ENCODE data around the gene ST6GALNAC5.

The ST6GALNAC5 gene

GRCh38 chr1:76929136-76929535, 61.9 kb downstream of the ST6GALNAC5 start:
- no peaks in the 10 kb centered on the region for H3F3A ChIP-seq (ENCODE audit: insufficient read depth)
- H3K9ac ChIP-seq (ENCODE audit: low read length), result no peak overlapping the region
- no peaks in the 10 kb centered on the region for H3K9me2 ChIP-seq (replicated peaks; ENCODE audit: insufficient read depth, low read length)
- no peaks in the 10 kb centered on the region for H3K27me3 ChIP-seq (ENCODE audit: low read length)
- no peaks in the 10 kb centered on the region for H3K79me2 ChIP-seq (ENCODE audit: insufficient read depth, low read length)
- no peaks in the 10 kb centered on the region for H3K9me3 ChIP-seq (ENCODE audit: insufficient read depth, low read length)
- no peaks in the 10 kb centered on the region for H4K20me1 ChIP-seq (ENCODE audit: low read depth, low read length)
- no peak overlapping the region for H3K27ac ChIP-seq (ENCODE audit: low read depth, low read length)
- no peak overlapping the region for H3K4me3 ChIP-seq (ENCODE audit: insufficient read depth, low read length, poor library complexity, severe bottlenecking)
- no peak overlapping the region for H3K4me2 ChIP-seq (ENCODE audit: low read depth, low read length, poor library complexity, severe bottlenecking)
- TF ChIP-seq EZH2phosphoT487 (conservative IDR thresholded peaks at IDR 0.05; ENCODE audit: low read length), result no peak
- TF ChIP-seq CTCF (IDR thresholded peaks at IDR 0.05; ENCODE audit: insufficient read depth, low read length, poor library complexity, severe bottlenecking), result no peak
- no peaks in the 10 kb centered on the region for H3K36me3 ChIP-seq (ENCODE audit: low read length)
- no peak overlapping the region for H2AFZ ChIP-seq (ENCODE audit: low read depth, low read length, severe bottlenecking)

GRCh38 chr1:76933847-76934815, 66.9 kb downstream of the ST6GALNAC5 start:
- Histone ChIP-seq H3K9me3 (ENCODE audit: insufficient read depth, low read length) (no peaks in the 10 kb centered on the region), H2AFZ (ENCODE audit: low read depth, low read length, severe bottlenecking) (no peak overlapping the region), H3F3A (ENCODE audit: insufficient read depth) (no peaks in the 10 kb centered on the region), H3K4me3 (ENCODE audit: insufficient read depth, low read length, poor library complexity, severe bottlenecking) (no peak overlapping the region), H3K27ac (ENCODE audit: low read depth, low read length) (no peak overlapping the region), H3K4me2 (ENCODE audit: low read depth, low read length, poor library complexity, severe bottlenecking) (no peak overlapping the region), H3K9ac (ENCODE audit: low read length) (no peak overlapping the region), H4K20me1 (ENCODE audit: low read depth, low read length) (no peaks in the 10 kb centered on the region), H3K36me3 (ENCODE audit: low read length) (no peaks in the 10 kb centered on the region), H3K27me3 (ENCODE audit: low read length) (no peaks in the 10 kb centered on the region), H3K9me2 (replicated peaks; ENCODE audit: insufficient read depth, low read length) (no peaks in the 10 kb centered on the region), H3K79me2 (ENCODE audit: insufficient read depth, low read length) (no peaks in the 10 kb centered on the region)
- TF ChIP-seq EZH2phosphoT487 (conservative IDR thresholded peaks at IDR 0.05; ENCODE audit: low read length), result no peak
- no peak for TF ChIP-seq CTCF (IDR thresholded peaks at IDR 0.05; ENCODE audit: insufficient read depth, low read length, poor library complexity, severe bottlenecking)

- Histone ChIP-seq H3K9ac (ENCODE audit: low read length) (no peak overlapping the region), H3K4me2 (ENCODE audit: low read depth, low read length, poor library complexity, severe bottlenecking) (no peak overlapping the region), H3K9me3 (ENCODE audit: insufficient read depth, low read length) (no peaks in the 10 kb centered on the region), H3K4me3 (ENCODE audit: insufficient read depth, low read length, poor library complexity, severe bottlenecking) (no peak overlapping the region), H2AFZ (ENCODE audit: low read depth, low read length, severe bottlenecking) (no peak overlapping the region), H3K36me3 (ENCODE audit: low read length) (no peaks in the 10 kb centered on the region), H3K79me2 (ENCODE audit: insufficient read depth, low read length) (no peaks in the 10 kb centered on the region), H3K27ac (ENCODE audit: low read depth, low read length) (no peak overlapping the region), H4K20me1 (ENCODE audit: low read depth, low read length) (no peaks in the 10 kb centered on the region), H3K9me2 (replicated peaks; ENCODE audit: insufficient read depth, low read length) (no peaks in the 10 kb centered on the region), H3K27me3 (ENCODE audit: low read length) (no peaks in the 10 kb centered on the region), H3F3A (ENCODE audit: insufficient read depth) (no peaks in the 10 kb centered on the region)
- TF ChIP-seq CTCF (IDR thresholded peaks at IDR 0.05; ENCODE audit: insufficient read depth, low read length, poor library complexity, severe bottlenecking) (no peak), EZH2phosphoT487 (conservative IDR thresholded peaks at IDR 0.05; ENCODE audit: low read length) (no peak)
These were observed 71.0 kb downstream of the ST6GALNAC5 start for GRCh38 chr1:76938304-76938703.

Measured in SU-DHL-6 (cell line).